Left lung (tissue), 10 donors: ENCODE measurements around the gene C10orf53. TPM values are rescaled to one million over a fixed set of nuclear protein-coding genes. Genes with fewer than 3 reads are reported as not detected.
"Not testable (repeated sequence)": the region's sequence is repeated elsewhere in the genome, so short reads cannot be mapped to it uniquely, and the experiment has no call there.

Experiments
- ATAC-seq: fragments of 200-7000 bp; cut with Tn5 transposase; one replicate; pipeline ENCODE4 v1.9.1; 2020; ENCODE audit warnings: moderate library complexity
- DNase-seq, 4 donors: peaks; one replicate each; pipeline ENCODE4 v3.0.0-alpha.2; 2013 to 2020
- H3K27ac ChIP-seq, 2 donors: fragments of 200-600 bp; sonication (generic) in 1 of 2; one replicate each; pipeline versions ENCODE4 v1.5.0 to v1.8.0; 2020 to 2021
- H3K27me3 ChIP-seq, 2 donors: fragments of 200-600 bp; sonication (generic) in 1 of 2; one replicate each; pipeline versions ENCODE4 v1.5.0 to v1.8.0; 2020 to 2021
- H3K36me3 ChIP-seq, 2 donors: fragments of 200-600 bp; sonication (generic) in 1 of 2; one replicate each; pipeline versions ENCODE4 v1.5.0 to v1.8.0; 2020 to 2021
- H3K4me1 ChIP-seq, 2 donors: fragments of 200-600 bp; one replicate each; pipeline ENCODE4 v1.8.0; 2021
- H3K4me3 ChIP-seq, 2 donors: fragments of 200-600 bp; sonication (generic) in 1 of 2; one replicate each; pipeline versions ENCODE4 v1.5.0 to v1.8.0; 2020 to 2021; ENCODE audit warnings: mild to moderate bottlenecking in 1 of 2
- H3K9me3 ChIP-seq, 2 donors: fragments of 200-600 bp; sonication (generic) in 1 of 2; one replicate each; pipeline versions ENCODE4 v1.5.0 to v1.8.0; 2020 to 2021
- intact Hi-C, 2 donors: fragments of 100-400 bp; cut with DNase I; formaldehyde crosslinking; loops; one replicate each; pipeline versions ENCODE4 v1.11.2 to v1.14.2; 2022
- polyA plus RNA-seq, 6 donors: library from polyadenylated mRNA; unstranded; fragments of 120-200 nt; gene quantifications; one replicate each; pipeline ENCODE4 v1.2.1, GENCODE V29; 2013; ENCODE audit not compliant: insufficient read length in 6 of 6
- total RNA-seq, 2 donors: library from RNA; stranded (reverse); fragmentation: NEBNext Ultra II Directional; extraction: Animal tissue kit (Norgen Biotek cat#: 25700); gene quantifications; one replicate each; pipeline ENCODE4 v1.2.1, GENCODE V29; 2021
- TF ChIP-seq, protein P1 (sequence below), 2 donors: fragments of 200-600 bp; sonication (generic) in 1 of 2; IDR thresholded peaks; one replicate each; pipeline versions ENCODE4 v1.5.0 to v1.8.0; 2021; ENCODE audit warnings: antibody characterized with exemption in 2 of 2
- donor health status: DM: no; HTN: yes; CAD: no.
- donor health status: DM: no; HTN: no; CAD: no.

The C10orf53 gene
- total and polyA plus RNA-seq, 8 donors, result not detected

DNA sequence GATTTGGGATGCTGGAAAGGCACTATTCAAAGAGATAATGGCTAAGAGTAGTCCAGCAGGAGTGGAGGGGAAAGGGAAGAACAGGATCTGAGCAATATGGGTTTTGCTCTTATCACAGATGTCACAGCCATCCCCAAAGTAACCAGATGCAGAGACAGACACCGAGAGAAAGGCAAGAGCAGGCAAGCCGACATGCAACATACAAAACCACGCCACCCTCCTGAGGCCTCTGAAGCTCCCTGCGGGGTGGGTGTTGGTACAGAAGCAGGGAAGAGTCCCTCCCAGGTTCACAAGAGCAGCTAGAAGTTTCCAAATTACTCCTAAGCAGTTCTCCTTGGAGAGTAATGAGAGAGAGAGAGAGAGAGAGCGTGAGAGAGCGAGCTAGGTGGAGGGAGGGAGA is 10.8 kb upstream of the C10orf53 start:
- Histone ChIP-seq H3K36me3 (no peaks in the 10 kb centered on the region), H3K27ac (no peak overlapping the region), H3K27me3 (peaks cover 0 to 21% of the 10 kb centered on the region in 2 donors), H3K9me3 (no peaks in the 10 kb centered on the region), H3K4me3 (no peak overlapping the region), H3K4me1 (no peaks in the 10 kb centered on the region)
- ATAC-seq (no peak), DNase-seq (no peak)
- TF ChIP-seq, protein P1, sequence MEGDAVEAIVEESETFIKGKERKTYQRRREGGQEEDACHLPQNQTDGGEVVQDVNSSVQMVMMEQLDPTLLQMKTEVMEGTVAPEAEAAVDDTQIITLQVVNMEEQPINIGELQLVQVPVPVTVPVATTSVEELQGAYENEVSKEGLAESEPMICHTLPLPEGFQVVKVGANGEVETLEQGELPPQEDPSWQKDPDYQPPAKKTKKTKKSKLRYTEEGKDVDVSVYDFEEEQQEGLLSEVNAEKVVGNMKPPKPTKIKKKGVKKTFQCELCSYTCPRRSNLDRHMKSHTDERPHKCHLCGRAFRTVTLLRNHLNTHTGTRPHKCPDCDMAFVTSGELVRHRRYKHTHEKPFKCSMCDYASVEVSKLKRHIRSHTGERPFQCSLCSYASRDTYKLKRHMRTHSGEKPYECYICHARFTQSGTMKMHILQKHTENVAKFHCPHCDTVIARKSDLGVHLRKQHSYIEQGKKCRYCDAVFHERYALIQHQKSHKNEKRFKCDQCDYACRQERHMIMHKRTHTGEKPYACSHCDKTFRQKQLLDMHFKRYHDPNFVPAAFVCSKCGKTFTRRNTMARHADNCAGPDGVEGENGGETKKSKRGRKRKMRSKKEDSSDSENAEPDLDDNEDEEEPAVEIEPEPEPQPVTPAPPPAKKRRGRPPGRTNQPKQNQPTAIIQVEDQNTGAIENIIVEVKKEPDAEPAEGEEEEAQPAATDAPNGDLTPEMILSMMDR (IDR thresholded peaks at IDR 0.05), result no peak
- intact Hi-C loops, result no loop called here

GRCh38 chr10:49678827-49679479 is 498 bp upstream of the C10orf53 start:
- Histone ChIP-seq H3K27me3 (peaks cover 13 to 49% of the 10 kb centered on the region in 2 donors), H3K9me3 (peaks cover 0 to 16% of the 10 kb centered on the region in 2 donors), H3K27ac (no peak overlapping the region), H3K36me3 (no peaks in the 10 kb centered on the region), H3K4me3 (no peak overlapping the region), H3K4me1 (no peaks in the 10 kb centered on the region)
- intact Hi-C loops, result no loop called here
- no peak for DNase-seq
- ATAC-seq, result no peak
- TF ChIP-seq, protein P1 (IDR thresholded peaks at IDR 0.05), result no peak

DNA sequence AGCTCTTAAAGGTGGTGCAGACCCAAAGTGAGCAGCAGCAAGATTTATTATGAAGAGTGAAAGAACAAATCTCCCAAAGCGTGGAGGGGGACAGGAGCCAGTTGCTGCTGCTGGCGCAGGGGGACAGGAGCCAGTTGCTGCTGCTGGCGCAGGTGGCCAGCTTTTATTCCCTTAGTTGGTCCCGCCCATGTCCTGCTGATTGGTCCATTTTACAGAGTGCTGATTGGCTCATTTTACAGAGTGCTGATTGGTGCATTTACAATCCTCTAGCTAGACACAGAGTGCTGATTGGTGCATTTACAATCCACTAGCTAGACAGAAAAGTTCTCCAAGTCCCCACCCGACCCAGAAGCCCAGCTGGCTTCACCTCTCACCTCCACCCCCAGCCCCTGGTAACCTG is 3.0 kb downstream of the C10orf53 start:
- intact Hi-C loops, H3K4me3 ChIP-seq, ATAC-seq, H3K27ac ChIP-seq, DNase-seq, H3K36me3 ChIP-seq, H3K4me1 ChIP-seq: not testable (repeated sequence)
- peaks cover 13 to 44% of the 10 kb centered on the region in 2 donors for H3K27me3 ChIP-seq
- H3K9me3 ChIP-seq, result peaks cover 0 to 24% of the 10 kb centered on the region in 2 donors

- TF ChIP-seq, protein P1 (IDR thresholded peaks at IDR 0.05), result no peak
- Histone ChIP-seq H3K27ac (no peak overlapping the region), H3K27me3 (peaks cover 14 to 44% of the 10 kb centered on the region in 2 donors), H3K4me3 (no peak overlapping the region), H3K9me3 (peaks cover 0 to 24% of the 10 kb centered on the region in 2 donors), H3K36me3 (no peaks in the 10 kb centered on the region), H3K4me1 (no peaks in the 10 kb centered on the region)
- DNase-seq, result no peak
- no peak for ATAC-seq
- intact Hi-C loops, result no loop called here
These were observed 3.4 kb downstream of the C10orf53 start for GRCh38 chr10:49682879-49683278.

DNA sequence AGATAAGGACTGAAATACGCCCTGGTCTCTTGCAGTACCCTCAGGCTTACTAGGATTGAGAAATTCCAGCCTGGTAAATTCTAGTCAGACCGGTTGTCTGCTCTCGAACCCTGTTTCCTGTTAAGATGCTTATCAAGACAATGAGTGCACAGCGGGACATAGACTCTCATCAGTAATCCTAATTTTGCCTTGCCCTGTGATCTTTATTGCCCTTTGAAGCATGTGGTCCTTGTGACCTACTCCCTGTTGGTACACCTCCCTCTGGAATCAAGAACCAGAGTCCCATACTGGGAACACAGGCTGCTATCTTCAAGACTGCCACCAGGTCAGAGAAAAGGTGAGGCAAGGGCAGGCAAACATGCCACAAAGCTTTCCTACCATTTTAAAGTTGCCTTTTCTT is 7.2 kb downstream of the C10orf53 start:
- Histone ChIP-seq H3K27me3 (peaks cover 33 to 50% of the 10 kb centered on the region in 2 donors), H3K9me3 (peaks cover 0 to 20% of the 10 kb centered on the region in 2 donors), H3K4me1 (no peaks in the 10 kb centered on the region), H3K4me3 (no peak overlapping the region), H3K27ac (no peak overlapping the region), H3K36me3 (no peaks in the 10 kb centered on the region)
- intact Hi-C loops, result no loop called here
- ATAC-seq, result no peak
- TF ChIP-seq, protein P1 (IDR thresholded peaks at IDR 0.05), result no peak
- DNase-seq, result no peak
